Measurements from ENCODE around the gene TXLNA.

Gene TXLNA

GRCh38 chr1:32242341-32242851 lies 62.9 kb downstream of the TXLNA start:
- no peaks in the 10 kb centered on the region for H3K36me3 ChIP-seq (ENCODE audit: control insufficient read depth, insufficient read depth, low read length)
- H3K27me3 ChIP-seq (ENCODE audit: control insufficient read depth, insufficient read depth, low read length) = no peaks in the 10 kb centered on the region
- H3K9me3 ChIP-seq (ENCODE audit: control insufficient read depth, low read length) = no peaks in the 10 kb centered on the region
- H3K4me1 ChIP-seq (ENCODE audit: control insufficient read depth, insufficient read depth, low read length) = peaks cover 6% of the 10 kb centered on the region
- no peak overlapping the region for H3K9ac ChIP-seq (ENCODE audit: low read length)
- no peak overlapping the region for H3K4me3 ChIP-seq (ENCODE audit: low read length)

GRCh38 chr1:32246888-32247273 lies 67.4 kb downstream of the TXLNA start, which contains the start of gene FAM167B:
Gene FAM167B (plus strand): TSS chr1:32247222. CDS start chr1:32247422, 200 bp downstream.
- Histone ChIP-seq H3K4me1 (ENCODE audit: control insufficient read depth, insufficient read depth, low read length) (peaks cover 13% of the 10 kb centered on the region), H3K36me3 (ENCODE audit: control insufficient read depth, insufficient read depth, low read length) (no peaks in the 10 kb centered on the region), H3K9ac (ENCODE audit: low read length) (peak within 1 kb of the TSS; percentile 2), H3K9me3 (ENCODE audit: control insufficient read depth, low read length) (no peaks in the 10 kb centered on the region), H3K27me3 (ENCODE audit: control insufficient read depth, insufficient read depth, low read length) (no peaks in the 10 kb centered on the region), H3K4me3 (ENCODE audit: low read length) (no peak within 1 kb of the TSS)

- Histone ChIP-seq H3K27me3 (ENCODE audit: control insufficient read depth, insufficient read depth, low read length) (no peaks in the 10 kb centered on the region), H3K9ac (ENCODE audit: low read length) (no peak overlapping the region), H3K4me3 (ENCODE audit: low read length) (no peak overlapping the region), H3K9me3 (ENCODE audit: control insufficient read depth, low read length) (no peaks in the 10 kb centered on the region), H3K4me1 (ENCODE audit: control insufficient read depth, insufficient read depth, low read length) (peaks cover 12% of the 10 kb centered on the region), H3K36me3 (ENCODE audit: control insufficient read depth, insufficient read depth, low read length) (no peaks in the 10 kb centered on the region)
Observed at GRCh38 chr1:32247452-32247851, 68.0 kb downstream of the TXLNA start.
